Measurements from ENCODE around the gene TESPA1. TPM values are rescaled to one million over a fixed set of nuclear protein-coding genes. Genes with fewer than 3 reads are reported as not detected.

TESPA1 gene
- total and polyA plus RNA-seq, 2 of the 4 experiments (the other 2 are of a cell fraction), result not detected

DNA sequence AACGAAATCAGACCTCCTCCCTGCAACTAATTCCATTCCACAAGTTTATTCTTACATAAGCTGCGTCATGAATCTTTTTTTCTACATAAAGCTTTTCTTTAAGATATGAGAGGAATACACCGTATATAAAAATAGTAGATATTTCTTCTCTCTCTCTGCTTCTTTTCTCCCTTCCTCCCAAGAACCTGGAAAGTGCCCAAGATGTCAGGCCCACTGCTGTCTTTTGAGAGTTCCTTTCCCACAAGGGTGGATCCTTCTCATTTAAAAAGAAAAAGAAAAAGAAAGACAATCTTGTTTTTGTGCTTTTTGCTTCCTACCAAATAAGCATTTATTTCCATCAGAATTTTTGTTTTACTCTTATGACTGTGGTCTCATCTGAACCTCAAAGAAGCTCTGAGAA lies 11.0 kb downstream of the TESPA1 start:
- Histone ChIP-seq H3K23ac (ENCODE audit: low read depth, low read length) (no peak overlapping the region), H3K4me1 (ENCODE audit: control insufficient read depth, insufficient read depth, low read length) (no peaks in the 10 kb centered on the region), H2AK9ac (replicated peaks; ENCODE audit: low read depth, low read length, poor library complexity) (no peak overlapping the region), H3K9me3 (ENCODE audit: control insufficient read depth, insufficient read depth, low read length) (no peaks in the 10 kb centered on the region), H3K4me2 (ENCODE audit: low read depth, low read length) (no peak overlapping the region), H4K20me1 (ENCODE audit: insufficient read depth, low read length) (no peaks in the 10 kb centered on the region), H3K9me1 (ENCODE audit: insufficient read depth, low read length) (no peaks in the 10 kb centered on the region), H3K4ac (ENCODE audit: low read depth, low read length) (no peak overlapping the region), H2AK5ac (ENCODE audit: low read depth, low read length) (no peak overlapping the region), H3K4me3 (ENCODE audit: insufficient read depth, low read depth, low read length) (no peak overlapping the region), H3K27ac (ENCODE audit: insufficient read depth, low read length) (no peak overlapping the region), H2BK120ac (ENCODE audit: low read depth, low read length) (no peak overlapping the region), H4K5ac (ENCODE audit: low read depth, low read length) (no peak overlapping the region), H4K8ac (ENCODE audit: low read depth in 2 of 2, low read length in 2 of 2) (no peak overlapping the region), H3K56ac (ENCODE audit: extremely low read depth, insufficient read depth, low read length) (no peak overlapping the region), H3K79me1 (ENCODE audit: low read depth in 1 of 2, low read length in 2 of 2) (no peaks in the 10 kb centered on the region), H3K9ac (ENCODE audit: low read depth, low read length) (no peak overlapping the region), H2AFZ (replicated peaks; ENCODE audit: low read length, poor library complexity) (no peak overlapping the region), H3K14ac (replicated peaks; ENCODE audit: low read depth, low read length) (no peak overlapping the region), H3K27me3 (ENCODE audit: control insufficient read depth, insufficient read depth, low read length) (peaks cover 1% of the 10 kb centered on the region; the same call in 1 of the 2 replicates), H2BK5ac (ENCODE audit: low read depth, low read length, poor library complexity, severe bottlenecking) (no peak overlapping the region), H3K18ac (ENCODE audit: low read depth, low read length) (no peak overlapping the region), H2BK20ac (ENCODE audit: low read depth, low read length) (no peak overlapping the region), H3K36me3 (ENCODE audit: control insufficient read depth, insufficient read depth, low read length) (no peaks in the 10 kb centered on the region), H4K91ac (ENCODE audit: insufficient read depth, low read depth, low read length) (no peak overlapping the region), H2BK15ac (ENCODE audit: low read depth, low read length) (no peak overlapping the region)
- ChIA-PET CTCF (interaction anchor here (0.9 kb wide), 1 partner anchor 19 kb away, joined by 3 read pairs; no protein-coding TSS in a partner anchor), POLR2A (ENCODE audit: unreplicated experiment) (no interaction called here)
- WGBS, 2 experiments (ENCODE audit: extremely low coverage in 2 of 2, insufficient read length in 1 of 2), result no CpG with 5 or more reads among the region's 3 CpGs
- DNase-seq (no peak), ATAC-seq (ENCODE audit: low read depth) (no peak)
- BruUV-seq (replicated peaks), result no TSS peak
- in situ Hi-C loops (cut with MboI; ENCODE audit: low sequenced_read_pairs) (no loop called here), intact Hi-C loops (cut with micrococcal nuclease) (no loop called here), dilution Hi-C loops (cut with HindIII; ENCODE audit: low sequenced_read_pairs, unreplicated experiment) (no loop called here)
- TF ChIP-seq RFX5 (IDR thresholded peaks at IDR 0.05; ENCODE audit: low read depth, low read length), result no peak
- TF ChIP-seq MAZ (IDR thresholded peaks at IDR 0.05; ENCODE audit: borderline replicate concordance, low read depth, low read length), result no peak
- no peak for TF ChIP-seq USF2 (IDR thresholded peaks at IDR 0.05; ENCODE audit: low read depth, low read length)

Measured in IMR-90 (cell line).